ENCODE data around the gene PNMA6F.

Gene PNMA6F

GRCh38 chrX:153304988-153305736 is 16.4 kb downstream of the PNMA6F start:
- Histone ChIP-seq H3K36me3 (no peaks in the 10 kb centered on the region), H3K9me3 (no peaks in the 10 kb centered on the region), H3K27me3 (peaks cover 12% of the 10 kb centered on the region), H3K4me3 (ENCODE audit: low read depth in 1 of 2, low read length in 1 of 2) (no peak overlapping the region), H3K4me1 (ENCODE audit: control insufficient read depth in 1 of 2, insufficient read depth in 1 of 2, low read depth in 1 of 2, low read length in 1 of 2) (no peaks in the 10 kb centered on the region), H3K27ac (no peak overlapping the region)
- no peak for TF ChIP-seq CTCF (IDR thresholded peaks at IDR 0.05)

- Histone ChIP-seq H3K9me3 (no peaks in the 10 kb centered on the region), H3K27me3 (peaks cover 12% of the 10 kb centered on the region), H3K4me3 (ENCODE audit: low read depth in 1 of 2, low read length in 1 of 2) (no peak overlapping the region), H3K27ac (no peak overlapping the region), H3K4me1 (ENCODE audit: control insufficient read depth in 1 of 2, insufficient read depth in 1 of 2, low read depth in 1 of 2, low read length in 1 of 2) (no peaks in the 10 kb centered on the region), H3K36me3 (no peaks in the 10 kb centered on the region)
- TF ChIP-seq CTCF (IDR thresholded peaks at IDR 0.05), result no peak
These were observed 18.0 kb downstream of the PNMA6F start for GRCh38 chrX:153303276-153304262.

- Histone ChIP-seq H3K36me3 (no peaks in the 10 kb centered on the region), H3K27ac (no peak overlapping the region), H3K27me3 (peaks cover 12% of the 10 kb centered on the region), H3K4me3 (ENCODE audit: low read depth in 1 of 2, low read length in 1 of 2) (no peak overlapping the region), H3K4me1 (ENCODE audit: control insufficient read depth in 1 of 2, insufficient read depth in 1 of 2, low read depth in 1 of 2, low read length in 1 of 2) (no peaks in the 10 kb centered on the region), H3K9me3 (no peaks in the 10 kb centered on the region)
- no peak for TF ChIP-seq CTCF (IDR thresholded peaks at IDR 0.05)
These were observed 18.8 kb downstream of the PNMA6F start for GRCh38 chrX:153302796-153303195.

GRCh38 chrX:153301746-153302145 is 19.8 kb downstream of the PNMA6F start:
- peaks cover 12% of the 10 kb centered on the region for H3K27me3 ChIP-seq
- TF ChIP-seq CTCF (IDR thresholded peaks at IDR 0.05), result no peak
- no peaks in the 10 kb centered on the region for H3K9me3 ChIP-seq
- no peaks in the 10 kb centered on the region for H3K4me1 ChIP-seq (ENCODE audit: control insufficient read depth in 1 of 2, insufficient read depth in 1 of 2, low read depth in 1 of 2, low read length in 1 of 2)
- no peak overlapping the region for H3K4me3 ChIP-seq (ENCODE audit: low read depth in 1 of 2, low read length in 1 of 2)
- no peak overlapping the region for H3K27ac ChIP-seq
- H3K36me3 ChIP-seq, result no peaks in the 10 kb centered on the region

GRCh38 chrX:153299855-153300254 is 21.7 kb downstream of the PNMA6F start:
- no peak overlapping the region for H3K4me3 ChIP-seq (ENCODE audit: low read depth in 1 of 2, low read length in 1 of 2)
- no peaks in the 10 kb centered on the region for H3K36me3 ChIP-seq

More at GRCh38 chrX:153299855-153300254, 21.7 kb downstream of the PNMA6F start:
- Histone ChIP-seq H3K9me3 (no peaks in the 10 kb centered on the region), H3K27ac (no peak overlapping the region), H3K4me1 (ENCODE audit: control insufficient read depth in 1 of 2, insufficient read depth in 1 of 2, low read depth in 1 of 2, low read length in 1 of 2) (no peaks in the 10 kb centered on the region), H3K27me3 (peaks cover 12% of the 10 kb centered on the region)
- TF ChIP-seq CTCF (IDR thresholded peaks at IDR 0.05), result no peak

Data from neutrophil (primary cell).